GM12878 (cell line): ENCODE results near the gene ABCG1. TPM values are rescaled to one million over a fixed set of nuclear protein-coding genes. Genes with fewer than 3 reads are reported as not detected.

Experiments used
- BACH1 ChIP-seq: fragments of 450-650 bp; IDR thresholded peaks from 2 replicates; pipeline ENCODE4 v1.6.1; 2017; ENCODE audit warnings: mild to moderate bottlenecking, borderline replicate concordance
- BCL11A ChIP-seq: IDR thresholded peaks from 2 replicates; pipeline ENCODE4 v1.6.1; 2011; ENCODE audit warnings: low read depth, low read length
- BMI1 ChIP-seq: fragments of 450-650 bp; IDR thresholded peaks from 2 replicates; pipeline ENCODE4 v1.6.1; 2016; ENCODE audit warnings: mild to moderate bottlenecking, moderate library complexity, borderline replicate concordance
- FOXM1 ChIP-seq: IDR thresholded peaks from 2 replicates; pipeline ENCODE4 v1.6.1; 2012; ENCODE audit warnings: low read depth, mild to moderate bottlenecking, inconsistent platforms, low read length, moderate library complexity
- HDAC6 ChIP-seq: fragments of 200-600 bp; sonication (generic); IDR thresholded peaks from one replicate; pipeline ENCODE4 v1.8.0; 2017; ENCODE audit warnings: antibody characterized with exemption; ENCODE audit not compliant: unreplicated experiment
- KDM1A ChIP-seq: fragments of 200-600 bp; sonication (generic); IDR thresholded peaks from 2 replicates; pipeline ENCODE4 v1.6.1; 2016; ENCODE audit warnings: borderline replicate concordance
- NFIC ChIP-seq: IDR thresholded peaks from 2 replicates; pipeline ENCODE4 v1.6.1; 2012; ENCODE audit warnings: low read depth, mild to moderate bottlenecking, inconsistent platforms, low read length, moderate library complexity
- POLR2AphosphoS5 ChIP-seq: IDR thresholded peaks from 2 replicates; pipeline ENCODE4 v1.6.1; 2011; ENCODE audit warnings: mild to moderate bottlenecking, low read length, inconsistent platforms
- RELB ChIP-seq: fragments of 450-650 bp; IDR thresholded peaks from 2 replicates; pipeline ENCODE4 v1.6.1; 2017; ENCODE audit warnings: low read depth, mild to moderate bottlenecking, moderate library complexity
- SIX5 ChIP-seq: IDR thresholded peaks from 2 replicates; pipeline ENCODE4 v1.6.1; 2011; ENCODE audit warnings: mild to moderate bottlenecking, low read depth, low read length, moderate library complexity; ENCODE audit not compliant: severe bottlenecking
- SMC3 ChIP-seq: IDR thresholded peaks from 2 replicates; pipeline ENCODE4 v1.6.1; 2011; ENCODE audit warnings: low read length, improper control_type of control experiment, borderline replicate concordance
- TCF7 ChIP-seq: IDR thresholded peaks from 2 replicates; pipeline ENCODE4 v1.6.1; 2014; ENCODE audit warnings: antibody characterized with exemption, borderline replicate concordance
- ZNF207 ChIP-seq: fragments of 450-650 bp; IDR thresholded peaks from 2 replicates; pipeline ENCODE4 v1.6.1; 2014; ENCODE audit warnings: antibody characterized with exemption, mild to moderate bottlenecking, borderline replicate concordance
- polyA plus RNA-seq, 11 experiments: library from polyadenylated mRNA; depleted of rRNA in 4 of 11; unstranded in 6 of 11; stranded (reverse) in 5 of 11; fragments of >200 nt; fragmentation: Nextera tagmentation in 4 of 11; fragmentation: Illumina TruSeq in 1 of 11; extraction: Ambion mirVana in 4 of 11; extraction: Trizol in 1 of 11; gene quantifications; 1 replicate in 1 of 11; 2 replicates in 10 of 11; pipeline versions ENCODE4 v1.2.1 to v1.2.3, GENCODE V29; 2011 to 2016; ENCODE audit warnings: inconsistent platforms in 2 of 11, missing spikeins in 2 of 11, low read depth in 1 of 11
- total RNA-seq, 4 experiments: library from RNA; depleted of rRNA in 3 of 4; stranded (reverse); fragments of >200 nt in 3 of 4; fragmentation: Illumina TruSeq in 1 of 4; extraction: Trizol in 1 of 4; gene quantifications; 2 replicates each; pipeline versions ENCODE4 v1.2.1 to v1.2.3, GENCODE V29; 2013 to 2021

Gene ABCG1
- total and polyA plus RNA-seq, 10 of the 15 experiments (the other 5 are each of a cell fraction or from before 2014, with no cell fraction given): 0.59 to 19.3 (median 5.7) TPM

GRCh38 chr21:42233067-42233961 lies 14.4 kb downstream of the ABCG1 start (continued):
- TF ChIP-seq KDM1A: no peak
- TF ChIP-seq BCL11A: peak; percentile 92
- TF ChIP-seq SMC3: no peak; the same call in 1 of the 2 replicates
- TF ChIP-seq TCF7: no peak
- no peak for TF ChIP-seq HDAC6
- TF ChIP-seq FOXM1: no peak
- peak; percentile 85 for TF ChIP-seq RELB
- TF ChIP-seq SIX5: no peak
- TF ChIP-seq NFIC: peak; percentile 76
- TF ChIP-seq POLR2AphosphoS5: peak; percentile 32; the same call in 1 of the 2 replicates
- TF ChIP-seq BMI1: peak; percentile 70
- peak; percentile 30; the same call in 1 of the 2 replicates for TF ChIP-seq ZNF207
- TF ChIP-seq BACH1: peak; percentile 84; the same call in 1 of the 2 replicates
- TF ChIP-seq, all 136 proteins: peak for 64
